T47D (cell line): Measurements from ENCODE around the gene CRTC1.

Experiments
- DNase-seq, 2 experiments: peaks; one replicate each; pipeline versions ENCODE4 v3.0.0 to v3.0.0-alpha.2; 2011 to 2012; ENCODE audit warnings: low read depth in 1 of 2, low spot score in 1 of 2
- JUND ChIP-seq: IDR thresholded peaks from 2 replicates; pipeline ENCODE4 v1.6.1; 2012; ENCODE audit warnings: low read depth
- in situ Hi-C: cut with HindIII; loops from 2 replicates; pipeline ENCODE4 v1.10.0; 2016; ENCODE audit warnings: low sequenced_read_pairs, low pct_unique_long_range_greater_than_20kb

Gene CRTC1

GRCh38 chr19:18780631-18781030 is 97.2 kb downstream of the CRTC1 start:
- no peak for DNase-seq
- TF ChIP-seq JUND = no peak
- in situ Hi-C loops = no loop called here

DNA sequence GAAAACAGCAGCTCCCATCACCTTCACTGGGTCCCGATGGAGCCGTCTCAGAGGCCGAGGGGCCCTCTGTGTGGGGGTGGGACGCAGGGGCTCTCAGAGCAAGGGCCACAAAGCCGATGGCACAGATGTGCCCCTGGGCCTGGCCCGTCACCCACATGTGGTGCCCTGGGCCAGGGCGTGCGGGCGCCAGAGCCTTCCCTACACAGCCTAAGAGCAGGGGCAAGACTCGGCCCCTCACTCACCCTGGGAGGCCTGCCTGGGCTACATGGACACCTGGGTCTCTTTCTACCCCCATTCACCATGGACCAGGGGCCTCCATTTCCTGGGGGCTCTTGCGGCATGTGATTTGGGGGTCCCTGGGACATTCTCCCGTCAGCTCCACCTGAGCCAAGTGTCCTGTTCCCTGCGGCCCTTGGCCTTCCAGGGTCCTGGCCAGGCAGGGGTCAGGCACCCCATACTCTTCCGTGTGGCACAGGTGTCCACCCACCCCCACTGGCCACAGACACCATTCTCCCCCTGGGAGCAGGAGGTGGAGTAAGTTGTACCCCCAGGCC is 97.6 kb downstream of the CRTC1 start:
- in situ Hi-C loops = no loop called here
- no peak for DNase-seq
- no peak for TF ChIP-seq JUND

GRCh38 chr19:18781885-18782527 is 98.5 kb downstream of the CRTC1 start:
- in situ Hi-C loops = no loop called here
- no peak for DNase-seq

DNA sequence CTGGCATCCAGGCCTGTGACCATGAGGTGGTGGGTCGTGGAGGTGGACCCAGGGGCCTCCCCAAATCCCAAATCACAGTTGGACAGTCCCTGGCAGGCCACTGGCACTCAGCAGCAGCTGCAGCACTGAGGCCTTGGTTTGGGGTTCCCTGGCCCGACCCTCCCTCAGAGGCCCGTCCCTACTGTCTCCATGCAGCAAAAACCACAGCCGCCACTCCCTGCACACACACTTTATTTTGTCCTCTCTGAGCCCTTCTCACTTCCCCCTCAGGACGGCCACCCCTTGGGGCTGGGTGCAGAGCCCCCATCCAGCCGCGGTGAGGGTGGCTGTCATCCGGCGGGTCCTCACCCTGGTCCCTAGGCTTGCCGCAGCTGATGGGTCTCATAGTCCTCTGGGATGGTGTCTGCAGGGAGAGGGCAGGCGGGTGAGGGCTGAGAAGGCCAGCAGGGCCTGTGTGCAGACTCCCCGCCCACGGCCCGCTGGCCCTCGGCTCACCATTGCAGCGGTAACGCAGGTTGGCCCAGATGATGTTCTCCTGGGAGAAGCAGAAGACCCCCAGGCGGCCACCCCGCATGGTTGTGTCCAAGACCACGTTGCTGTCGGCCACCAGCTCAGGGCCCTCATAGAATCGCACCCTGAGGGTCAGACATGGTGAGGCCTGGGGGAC is 99.2 kb downstream of the CRTC1 start:
- no peak for TF ChIP-seq JUND
- in situ Hi-C loops = no loop called here
- DNase-seq = no peak

More at GRCh38 chr19:18781885-18782527, 98.5 kb downstream of the CRTC1 start:
- no peak for TF ChIP-seq JUND

DNA sequence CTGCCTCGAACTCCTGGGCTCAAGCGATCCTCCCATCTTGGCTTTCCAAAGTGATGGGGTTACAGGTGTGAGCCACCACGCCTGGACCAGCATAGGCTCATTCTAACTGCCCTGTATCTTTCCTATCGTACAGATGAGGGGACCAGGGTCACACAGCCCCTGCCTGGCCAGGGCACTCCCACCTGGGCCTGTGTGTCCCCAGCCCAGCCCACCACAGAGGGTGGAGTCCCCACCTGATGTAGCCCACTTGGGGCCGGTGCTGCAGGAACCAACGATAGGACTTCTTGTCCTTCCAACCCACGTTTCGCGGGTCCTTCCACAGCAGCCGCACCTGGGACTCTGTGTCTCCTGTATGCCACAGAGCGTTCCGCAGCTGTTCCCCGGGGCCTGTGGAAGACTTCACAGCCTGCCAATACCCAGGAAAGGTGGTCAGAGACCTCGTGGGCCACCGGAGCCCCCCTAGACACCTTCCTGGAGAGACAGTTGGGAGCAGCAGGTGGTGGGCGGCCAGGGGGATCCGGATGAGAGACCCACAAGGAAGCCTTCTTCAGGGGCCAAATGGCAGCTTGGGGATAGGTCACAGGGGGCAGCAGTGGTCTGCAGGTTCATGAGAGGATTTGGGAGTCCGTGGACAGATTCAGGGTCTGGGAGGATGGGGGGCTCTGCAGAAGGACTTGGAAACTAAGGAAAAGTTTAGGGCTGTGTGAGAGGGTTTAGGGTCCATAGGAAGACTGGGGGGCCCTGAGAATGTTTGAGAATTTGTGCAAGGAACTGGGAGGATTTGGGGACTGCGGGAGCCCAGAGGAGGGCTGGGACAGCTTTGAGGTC is 100.7 kb downstream of the CRTC1 start:
- TF ChIP-seq JUND = no peak

DNA sequence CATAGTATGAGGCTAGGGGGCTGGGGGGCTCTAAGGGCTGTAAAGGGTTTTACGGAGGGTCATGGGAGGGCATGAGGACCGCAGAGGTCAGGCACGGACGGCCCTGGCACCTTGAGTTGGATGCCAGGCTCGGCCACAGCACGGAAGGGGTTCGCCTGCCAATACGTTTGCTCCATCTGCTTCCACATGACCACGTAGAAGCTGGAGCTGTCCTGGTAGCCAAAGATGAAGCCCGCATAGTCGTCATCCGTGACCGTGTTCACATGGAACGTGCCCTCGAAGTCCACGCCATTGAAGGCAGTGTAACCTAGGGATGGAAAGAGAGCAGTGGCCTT is 101.3 kb downstream of the CRTC1 start:
- TF ChIP-seq JUND = no peak
- in situ Hi-C loops = no loop called here
- no peak for DNase-seq

More for the DNA sequence above, 100.7 kb downstream of the CRTC1 start:
- in situ Hi-C loops = no loop called here
- DNase-seq = no peak

- in situ Hi-C loops = no loop called here
- TF ChIP-seq JUND = no peak
- peak; percentile 89 to 96 for DNase-seq
Observed at GRCh38 chr19:18785179-18786124, 102.0 kb downstream of the CRTC1 start.

DNA sequence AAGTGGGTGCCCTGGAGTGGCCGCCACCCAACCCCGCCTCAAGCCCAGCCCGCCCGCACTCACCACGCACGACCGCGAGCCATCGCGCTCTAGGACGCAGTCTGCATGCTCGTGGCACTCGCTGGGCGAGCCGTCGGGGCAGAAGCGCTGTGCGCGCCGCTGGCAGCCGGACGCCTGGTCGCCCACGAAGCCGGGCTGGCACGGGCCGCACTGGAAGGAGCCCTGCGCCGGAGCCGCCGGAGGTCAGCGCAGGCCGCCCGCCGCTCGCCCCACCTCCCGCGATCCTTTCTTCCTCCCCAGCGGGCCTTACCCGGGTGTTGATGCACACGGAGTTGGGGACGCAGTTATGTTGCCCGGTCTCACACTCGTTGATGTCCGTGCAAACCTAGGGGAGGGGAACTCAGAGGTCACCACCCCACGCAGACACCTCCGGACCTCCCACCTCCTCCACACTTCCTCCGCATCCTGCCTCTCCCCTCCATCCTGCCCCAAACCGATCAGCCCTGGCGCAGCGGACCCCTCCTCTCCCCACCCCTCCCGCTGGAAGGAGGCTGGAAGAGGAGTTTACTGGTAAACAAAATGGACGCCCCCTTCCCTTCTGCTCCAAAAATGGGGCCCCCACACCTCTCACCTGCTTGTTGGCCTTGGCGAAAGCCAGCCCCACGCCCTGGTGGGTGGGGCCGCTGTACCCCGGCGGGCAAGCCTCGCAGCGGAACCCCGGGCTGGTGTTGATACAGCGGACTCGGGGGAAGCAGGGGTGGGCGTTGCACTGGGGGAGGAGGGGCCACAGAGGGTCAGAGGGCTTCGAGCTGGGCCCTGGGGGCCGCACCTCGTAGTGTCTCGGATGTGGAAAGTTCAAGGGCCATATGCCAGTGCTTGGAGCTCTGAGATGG is 105.3 kb downstream of the CRTC1 start:
- in situ Hi-C loops = no loop called here
- no peak for TF ChIP-seq JUND
- DNase-seq = no peak

- in situ Hi-C loops = no loop called here
- DNase-seq = no peak
- TF ChIP-seq JUND = no peak
Observed at GRCh38 chr19:18789422-18789869, 106.0 kb downstream of the CRTC1 start.

GRCh38 chr19:18789883-18790565 is 106.5 kb downstream of the CRTC1 start:
- DNase-seq = no peak
- in situ Hi-C loops = no loop called here
- TF ChIP-seq JUND = no peak
